Fibroblast of villous mesenchyme (primary cell): ENCODE measurements around the gene KMT2E. TPM values are rescaled to one million over a fixed set of nuclear protein-coding genes. Genes with fewer than 3 reads are reported as not detected.
A peak's percentile ranks its signal among the peaks of the same experiment; 100 is the strongest.

Experiments used
- DNase-seq: peaks from one replicate; pipeline ENCODE4 v3.0.0-alpha.2; 2010; ENCODE audit warnings: low read depth
- H3K4me3 ChIP-seq: 2 replicates; pipeline ENCODE4 v1.5.1; 2011; ENCODE audit warnings: low read depth, mild to moderate bottlenecking, low read length
- CTCF ChIP-seq: IDR thresholded peaks from 2 replicates; pipeline ENCODE4 v1.5.1; 2012; ENCODE audit warnings: low read depth, mild to moderate bottlenecking, low read length; ENCODE audit not compliant: insufficient read depth
- total RNA-seq: library from RNA; depleted of rRNA; stranded (reverse); fragments of >200 nt; gene quantifications from 2 replicates; pipeline ENCODE4 v1.2.3, GENCODE V29; 2012

The KMT2E gene
- total RNA-seq, 1 donor: 110 TPM

GRCh38 chr7:105010504-105011130 lies 3.4 kb upstream of the KMT2E start:
- peak overlapping the region; percentile 98 for H3K4me3 ChIP-seq
- no peak for TF ChIP-seq CTCF
- no peak for DNase-seq

GRCh38 chr7:105011141-105011830 lies 2.7 kb upstream of the KMT2E start:
- no peak for TF ChIP-seq CTCF
- H3K4me3 ChIP-seq: peak overlapping the region; percentile 98
- DNase-seq: peak; percentile 41

- peak overlapping the region; percentile 98 for H3K4me3 ChIP-seq
- TF ChIP-seq CTCF: no peak
- DNase-seq: no peak
Observed at GRCh38 chr7:105011831-105012502, 2.0 kb upstream of the KMT2E start.

GRCh38 chr7:105012503-105013220 lies 1.3 kb upstream of the KMT2E start:
- H3K4me3 ChIP-seq: peak overlapping the region; percentile 98
- TF ChIP-seq CTCF: no peak
- peak; percentile 98 for DNase-seq

- peak overlapping the region; percentile 98 for H3K4me3 ChIP-seq
- peak; percentile 68 for TF ChIP-seq CTCF
- peak; percentile 94 for DNase-seq
Observed at GRCh38 chr7:105013221-105013815, 687 bp upstream of the KMT2E start.

GRCh38 chr7:105014693-105015389 lies 836 bp downstream of the KMT2E start:
- H3K4me3 ChIP-seq: peak overlapping the region; percentile 98
- peak; percentile 52 for DNase-seq
- TF ChIP-seq CTCF: no peak
